Immature natural killer cell (primary cell): ENCODE measurements around the gene ADAMTSL2. TPM values are rescaled to one million over a fixed set of nuclear protein-coding genes. Genes with fewer than 3 reads are reported as not detected.

Experiments used
- DNase-seq, 3 donors: peaks; one replicate each; pipeline ENCODE4 v3.0.0; 2022; ENCODE audit warnings: mixed read lengths in 1 of 3
- H3K27ac Mint-ChIP-seq, 6 donors: one replicate each; pipeline ENCODE4 v1.8.0; 2020; ENCODE audit warnings: mixed read lengths in 6 of 6, mild to moderate bottlenecking in 5 of 6, inconsistent platforms in 4 of 6, moderate library complexity in 3 of 6
- H3K27me3 Mint-ChIP-seq, 3 donors: one replicate each; pipeline ENCODE4 v1.8.0; 2020 to 2021; ENCODE audit warnings: low read depth in 3 of 3, mild to moderate bottlenecking in 3 of 3, mixed read lengths in 3 of 3, moderate library complexity in 3 of 3, inconsistent platforms in 1 of 3
- H3K36me3 Mint-ChIP-seq, 3 donors: one replicate each; pipeline ENCODE4 v1.8.0; 2020; ENCODE audit warnings: mixed read lengths in 3 of 3, inconsistent platforms in 2 of 3, mild to moderate bottlenecking in 2 of 3
- H3K4me1 Mint-ChIP-seq, 2 donors: one replicate each; pipeline ENCODE4 v1.8.0; 2020; ENCODE audit warnings: inconsistent platforms in 2 of 2, mild to moderate bottlenecking in 2 of 2, mixed read lengths in 2 of 2, moderate library complexity in 1 of 2
- H3K4me3 Mint-ChIP-seq, 5 donors: one replicate each; pipeline ENCODE4 v1.8.0; 2020; ENCODE audit warnings: mild to moderate bottlenecking in 5 of 5, mixed read lengths in 5 of 5, inconsistent platforms in 3 of 5, moderate library complexity in 3 of 5
- H3K9me3 Mint-ChIP-seq, 6 donors: one replicate each; pipeline ENCODE4 v1.8.0; 2020; ENCODE audit warnings: mild to moderate bottlenecking in 6 of 6, mixed read lengths in 6 of 6, inconsistent platforms in 4 of 6, moderate library complexity in 3 of 6
- polyA plus RNA-seq, 3 donors: library from polyadenylated mRNA; unstranded; fragments of 300-500 nt; fragmentation: Illumina TruSeq; gene quantifications; one replicate each; pipeline ENCODE4 v1.2.3, GENCODE V29; 2021

ADAMTSL2 gene
- polyA plus RNA-seq, 3 donors from 2014 or later, result not detected

- DNase-seq, result no peak
- Mint-ChIP-seq H3K9me3 (peaks cover 3 to 14% (median 10%) of the 10 kb centered on the region in 6 donors), H3K36me3 (peaks cover 3 to 6% (median 4%) of the 10 kb centered on the region in 3 donors), H3K4me1 (peaks cover 3 to 5% of the 10 kb centered on the region in 2 donors), H3K4me3 (no peak overlapping the region), H3K27ac (no peak overlapping the region), H3K27me3 (peaks cover 0 to 13% (median 2%) of the 10 kb centered on the region in 3 donors)
Observed at GRCh38 chr9:133600739-133601138, 66.2 kb downstream of the ADAMTSL2 start.

DNA sequence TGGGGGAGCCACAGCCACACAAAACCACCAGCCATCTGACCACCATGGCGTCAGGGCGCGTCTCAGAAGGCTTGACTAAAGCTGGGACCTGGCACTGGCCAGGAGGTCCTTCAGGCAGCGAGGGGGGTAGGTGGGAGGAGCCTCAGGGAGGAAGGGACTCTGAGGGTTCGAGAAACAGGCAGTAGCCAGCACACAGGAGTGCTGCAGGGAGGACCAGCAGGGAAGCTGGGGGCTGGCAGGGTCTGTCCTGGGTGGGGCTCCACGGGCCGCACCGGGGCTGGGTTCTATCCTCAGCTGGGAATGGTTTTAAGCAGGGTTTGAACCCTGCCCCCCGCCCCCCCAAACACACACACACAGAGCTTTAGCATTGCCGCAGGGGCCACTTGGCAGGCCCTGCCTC, 67.2 kb downstream of the ADAMTSL2 start:
- Mint-ChIP-seq H3K27me3 (peaks cover 0 to 12% (median 2%) of the 10 kb centered on the region in 3 donors), H3K4me3 (no peak overlapping the region), H3K9me3 (peaks cover 3 to 13% (median 10%) of the 10 kb centered on the region in 6 donors), H3K27ac (no peak overlapping the region), H3K36me3 (peaks cover 3 to 6% (median 4%) of the 10 kb centered on the region in 3 donors), H3K4me1 (peaks cover 3 to 5% of the 10 kb centered on the region in 2 donors)
- no peak for DNase-seq

DNA sequence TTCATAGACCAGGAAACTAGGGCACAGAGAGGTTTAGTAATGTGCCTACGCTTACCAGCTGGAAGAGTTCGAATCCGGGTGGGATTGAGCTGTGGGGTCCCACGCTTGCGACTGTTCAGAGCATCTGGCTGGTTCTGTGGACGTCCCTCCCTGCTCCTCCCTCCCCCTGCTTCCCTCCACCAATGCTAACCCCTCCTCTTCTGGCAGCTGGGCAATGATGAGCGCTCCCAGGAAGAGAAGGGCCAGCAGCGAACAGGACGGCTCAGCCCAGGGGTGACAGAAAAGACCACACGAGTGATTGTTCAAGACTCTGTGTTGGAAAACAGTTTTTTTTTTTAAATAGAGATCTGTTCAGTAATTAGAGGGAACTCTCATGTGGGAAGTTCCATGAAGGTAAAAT, 67.8 kb downstream of the ADAMTSL2 start:
- no peak overlapping the region for H3K4me3 Mint-ChIP-seq
- H3K9me3 Mint-ChIP-seq, result peaks cover 2 to 8% (median 5%) of the 10 kb centered on the region in 6 donors
- peaks cover 3 to 5% of the 10 kb centered on the region in 2 donors for H3K4me1 Mint-ChIP-seq
- no peak for DNase-seq
- no peak overlapping the region for H3K27ac Mint-ChIP-seq
- H3K27me3 Mint-ChIP-seq, result peaks cover 0 to 10% (median 0%) of the 10 kb centered on the region in 3 donors
- H3K36me3 Mint-ChIP-seq, result peaks cover 0 to 3% (median 0%) of the 10 kb centered on the region in 3 donors

- peaks cover 1 to 8% (median 2%) of the 10 kb centered on the region in 3 donors for H3K27me3 Mint-ChIP-seq
- H3K27ac Mint-ChIP-seq, result no peak overlapping the region
- H3K4me1 Mint-ChIP-seq, result peaks cover 3 to 5% of the 10 kb centered on the region in 2 donors
- no peak overlapping the region for H3K4me3 Mint-ChIP-seq
- DNase-seq, result no peak
- peaks cover 0 to 2% (median 0%) of the 10 kb centered on the region in 6 donors for H3K9me3 Mint-ChIP-seq
- H3K36me3 Mint-ChIP-seq, result no peaks in the 10 kb centered on the region
Observed at GRCh38 chr9:133603135-133603927, 68.8 kb downstream of the ADAMTSL2 start.

GRCh38 chr9:133604214-133604613, 69.7 kb downstream of the ADAMTSL2 start:
- Mint-ChIP-seq H3K27me3 (peaks cover 3 to 10% (median 4%) of the 10 kb centered on the region in 3 donors), H3K27ac (no peak overlapping the region), H3K9me3 (no peaks in the 10 kb centered on the region), H3K4me1 (peaks cover 3 to 5% of the 10 kb centered on the region in 2 donors), H3K36me3 (no peaks in the 10 kb centered on the region), H3K4me3 (peak overlapping the region in 1 of 5 donors; percentile 3)
- peak in 2 of 3 donors; percentile 13 to 18 for DNase-seq

- DNase-seq, result no peak
- Mint-ChIP-seq H3K27ac (no peak overlapping the region), H3K4me1 (peaks cover 5% of the 10 kb centered on the region in 2 donors), H3K9me3 (no peaks in the 10 kb centered on the region), H3K4me3 (peak overlapping the region in 1 of 5 donors; percentile 10), H3K36me3 (no peaks in the 10 kb centered on the region), H3K27me3 (peaks cover 3 to 12% (median 4%) of the 10 kb centered on the region in 3 donors)
Observed at GRCh38 chr9:133604856-133605255, 70.4 kb downstream of the ADAMTSL2 start.

GRCh38 chr9:133605446-133605845, 70.9 kb downstream of the ADAMTSL2 start:
- H3K4me3 Mint-ChIP-seq, result no peak overlapping the region
- H3K9me3 Mint-ChIP-seq, result no peaks in the 10 kb centered on the region
- no peaks in the 10 kb centered on the region for H3K36me3 Mint-ChIP-seq
- peaks cover 5% of the 10 kb centered on the region in 2 donors for H3K4me1 Mint-ChIP-seq
- H3K27me3 Mint-ChIP-seq, result peaks cover 7 to 16% (median 7%) of the 10 kb centered on the region in 3 donors
- no peak overlapping the region for H3K27ac Mint-ChIP-seq
- DNase-seq, result no peak

GRCh38 chr9:133605856-133606707, 71.6 kb downstream of the ADAMTSL2 start:
- Mint-ChIP-seq H3K9me3 (no peaks in the 10 kb centered on the region), H3K4me3 (no peak overlapping the region), H3K27me3 (peaks cover 7 to 19% (median 9%) of the 10 kb centered on the region in 3 donors), H3K27ac (no peak overlapping the region), H3K4me1 (peaks cover 5% of the 10 kb centered on the region in 2 donors), H3K36me3 (no peaks in the 10 kb centered on the region)
- DNase-seq, result no peak

- H3K27ac Mint-ChIP-seq, result no peak overlapping the region
- peaks cover 5% of the 10 kb centered on the region in 2 donors for H3K4me1 Mint-ChIP-seq
- peaks cover 7 to 22% (median 9%) of the 10 kb centered on the region in 3 donors for H3K27me3 Mint-ChIP-seq
- no peaks in the 10 kb centered on the region for H3K9me3 Mint-ChIP-seq
- no peaks in the 10 kb centered on the region for H3K36me3 Mint-ChIP-seq
- DNase-seq, result no peak
- H3K4me3 Mint-ChIP-seq, result no peak overlapping the region
Observed at GRCh38 chr9:133606708-133607025, 72.2 kb downstream of the ADAMTSL2 start.

GRCh38 chr9:133607381-133607780, 72.9 kb downstream of the ADAMTSL2 start:
- Mint-ChIP-seq H3K36me3 (no peaks in the 10 kb centered on the region), H3K4me3 (no peak overlapping the region), H3K9me3 (no peaks in the 10 kb centered on the region), H3K27me3 (peaks cover 7 to 22% (median 9%) of the 10 kb centered on the region in 3 donors), H3K4me1 (peaks cover 5% of the 10 kb centered on the region in 2 donors), H3K27ac (no peak overlapping the region)
- no peak for DNase-seq

DNA sequence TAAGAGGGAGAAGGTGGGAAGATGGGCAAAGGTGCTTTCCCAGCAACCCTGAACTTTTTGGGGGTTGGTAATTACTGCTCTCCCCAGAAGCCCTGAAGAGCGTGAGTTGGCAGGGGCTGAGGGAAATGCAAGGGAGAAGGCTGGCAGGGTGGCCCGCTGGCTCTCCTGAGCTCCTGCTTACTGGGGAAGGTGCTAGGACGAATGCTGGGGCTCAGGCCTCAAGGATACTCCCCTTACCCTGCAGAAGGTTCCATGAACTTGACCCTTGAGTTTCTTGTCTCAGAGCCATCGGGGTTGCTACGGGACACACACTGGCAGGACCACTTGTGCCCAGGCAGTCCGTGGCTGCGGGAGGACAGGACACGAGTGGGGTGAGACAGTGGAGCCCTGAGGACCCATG, 73.5 kb downstream of the ADAMTSL2 start:
- no peak overlapping the region for H3K27ac Mint-ChIP-seq
- H3K27me3 Mint-ChIP-seq, result peaks cover 7 to 22% (median 9%) of the 10 kb centered on the region in 3 donors
- peaks cover 5% of the 10 kb centered on the region in 2 donors for H3K4me1 Mint-ChIP-seq
- no peaks in the 10 kb centered on the region for H3K9me3 Mint-ChIP-seq
- H3K4me3 Mint-ChIP-seq, result no peak overlapping the region
- no peaks in the 10 kb centered on the region for H3K36me3 Mint-ChIP-seq
- DNase-seq, result no peak

DNA sequence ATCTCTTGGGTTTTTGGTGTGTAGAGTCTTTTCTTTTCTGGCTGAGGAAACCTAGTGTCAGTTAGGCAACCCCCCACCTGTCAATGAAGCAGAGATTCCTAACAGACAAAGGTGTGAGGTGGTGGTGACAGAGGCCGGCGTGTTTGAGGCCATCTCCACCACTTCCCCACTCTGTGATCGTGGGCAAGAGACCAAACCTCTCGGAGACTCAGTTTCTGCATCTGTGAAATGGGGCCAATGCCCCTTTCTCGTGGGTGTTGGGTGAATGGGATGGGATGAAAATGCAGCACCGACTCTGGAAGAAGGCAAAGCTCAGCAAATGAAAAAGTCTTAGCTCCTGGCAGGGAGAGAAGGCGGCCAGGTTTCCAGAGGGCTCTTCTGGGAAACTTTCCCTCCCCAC, 73.9 kb downstream of the ADAMTSL2 start:
- H3K4me3 Mint-ChIP-seq, result peak overlapping the region in 1 of 5 donors; percentile 7
- H3K27me3 Mint-ChIP-seq, result peaks cover 7 to 26% (median 11%) of the 10 kb centered on the region in 3 donors

DNA sequence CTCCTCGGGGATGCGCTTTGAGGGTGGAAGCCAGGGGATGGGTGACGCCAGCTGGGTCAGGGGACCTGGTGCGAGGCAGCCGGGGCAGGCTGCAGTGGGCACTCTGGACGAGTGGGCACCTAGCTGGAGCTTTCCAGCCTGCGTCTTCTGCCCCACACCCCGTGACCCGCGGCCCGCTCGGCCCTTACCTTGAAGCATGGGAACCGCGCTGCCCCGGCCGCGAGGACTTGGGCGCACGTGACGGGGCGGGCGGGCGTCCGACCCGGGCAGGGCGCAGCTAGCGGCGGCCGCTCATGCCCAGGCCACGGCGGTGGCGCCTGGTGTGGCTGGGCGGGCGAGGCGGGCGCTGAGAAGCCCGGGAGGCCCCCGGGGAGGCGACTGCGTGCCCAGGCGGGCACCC, 74.4 kb downstream of the ADAMTSL2 start:
- H3K9me3 Mint-ChIP-seq, result no peaks in the 10 kb centered on the region
- no peak overlapping the region for H3K27ac Mint-ChIP-seq
- no peak for DNase-seq
- no peaks in the 10 kb centered on the region for H3K36me3 Mint-ChIP-seq
- peaks cover 7 to 28% (median 11%) of the 10 kb centered on the region in 3 donors for H3K27me3 Mint-ChIP-seq
- no peak overlapping the region for H3K4me3 Mint-ChIP-seq
- H3K4me1 Mint-ChIP-seq, result peaks cover 5% of the 10 kb centered on the region in 2 donors

More for the DNA sequence above, 73.9 kb downstream of the ADAMTSL2 start:
- H3K27ac Mint-ChIP-seq, result no peak overlapping the region
- no peaks in the 10 kb centered on the region for H3K36me3 Mint-ChIP-seq
- no peaks in the 10 kb centered on the region for H3K9me3 Mint-ChIP-seq
- H3K4me1 Mint-ChIP-seq, result peaks cover 5% of the 10 kb centered on the region in 2 donors
- no peak for DNase-seq
